C1 segment of cervical spinal cord (tissue), 14 donors: ENCODE results near the gene RARS2.
"Not testable (repeated sequence)": the region's sequence is repeated elsewhere in the genome, so short reads cannot be mapped to it uniquely, and the experiment has no call there.

Experiments used
- DNase-seq, 14 donors: peaks; one replicate each; lab custom pipeline; 2025; lab: John Stamatoyannopoulos, UW

The RARS2 gene

GRCh38 chr6:87504441-87504840 is 85.3 kb downstream of the RARS2 start:
- no peak for DNase-seq

GRCh38 chr6:87501809-87502572 is 87.8 kb downstream of the RARS2 start:
- DNase-seq, result no peak

GRCh38 chr6:87498048-87498447 is 91.7 kb downstream of the RARS2 start:
- DNase-seq, result no peak

- DNase-seq, result no peak
These were observed 94.9 kb downstream of the RARS2 start for GRCh38 chr6:87494761-87495422.

GRCh38 chr6:87489326-87489725 is 100.5 kb downstream of the RARS2 start:
- not testable (repeated sequence) for DNase-seq

- no peak for DNase-seq
These were observed 102.2 kb downstream of the RARS2 start for GRCh38 chr6:87487555-87487954.

GRCh38 chr6:87484491-87484890 is 105.3 kb downstream of the RARS2 start:
- no peak for DNase-seq

- no peak for DNase-seq
These were observed 105.9 kb downstream of the RARS2 start for GRCh38 chr6:87483929-87484328.

GRCh38 chr6:87482366-87482765 is 107.4 kb downstream of the RARS2 start:
- no peak for DNase-seq

- no peak for DNase-seq
These were observed 107.9 kb downstream of the RARS2 start for GRCh38 chr6:87481931-87482330.

- peak in 2 of 14 donors; percentile 23 to 28 for DNase-seq
These were observed 116.3 kb downstream of the RARS2 start for GRCh38 chr6:87473419-87473903.

GRCh38 chr6:87472525-87473418 is 117.0 kb downstream of the RARS2 start, which contains the start of gene SLC35A1:
Gene SLC35A1, plus strand, starts transcription at chr6:87472974. Its CDS starts 30 bp downstream, at chr6:87473004.
- DNase-seq, result peak; percentile 63 to 94 (median 84)

GRCh38 chr6:87465051-87465450 is 124.7 kb downstream of the RARS2 start:
- no peak for DNase-seq
